HepG2 (cell line): Measurements from ENCODE around the gene LGALS7B. TPM values are rescaled to one million over a fixed set of nuclear protein-coding genes. Genes with fewer than 3 reads are reported as not detected.

Experiments used
- ATAC-seq: fragments of 200-7000 bp; cut with Tn5 transposase; 3 replicates; pipeline ENCODE4 v1.9.1; 2020; ENCODE audit warnings: mild to moderate bottlenecking, moderate library complexity
- BruUV-seq: library from RNA; stranded (reverse); fragments of 400-500 nt; replicated peaks from 2 replicates; lab custom pipeline; 2021; lab: Mats Ljungman, UMichigan
- CTCF ChIA-PET: fragments of 300-600 bp; formaldehyde crosslinking; extraction: SDS; loops from one replicate; lab custom pipeline; 2021; ENCODE audit warnings: low total read pairs, inconsistent platforms, low intra/inter-chr PET ratio; lab: Yijun Ruan, JAX
- POLR2A ChIA-PET: fragments of 350-600 bp; sonication (Branson Sonifier 250); formaldehyde crosslinking; loops from one replicate; lab custom pipeline; 2020; ENCODE audit warnings: antibody characterized with exemption, inconsistent platforms; lab: Yijun Ruan, JAX
- DNase-seq: peaks from one replicate; pipeline ENCODE4 v3.0.0-alpha.2; 2015; ENCODE audit warnings: low spot score
- FAIRE-seq: peaks from 3 replicates; lab custom pipeline; 2011; peaks lifted over from hg19 to GRCh38; lab: Jason Lieb, UNC
- H2AFZ ChIP-seq: one replicate; pipeline ENCODE4 v1.6.1; 2011; ENCODE audit warnings: low read length, inconsistent platforms
- H3K27ac ChIP-seq: fragments of 300-600 bp; 3 replicates; pipeline ENCODE4 v1.8.0; 2011; ENCODE audit warnings: mixed run types, mild to moderate bottlenecking, mixed read lengths, low read length, inconsistent platforms; ENCODE audit not compliant: insufficient read depth; ENCODE audit errors: extremely low read length
- H3K27me3 ChIP-seq, 2 experiments: fragments of 200-600 bp in 1 of 2; 2 replicates in 1 of 2; 3 replicates in 1 of 2; pipeline versions ENCODE4 v1.6.0 to v1.8.0; 2011; ENCODE audit warnings: low read length in 2 of 2, mild to moderate bottlenecking in 2 of 2, moderate library complexity in 2 of 2, inconsistent platforms in 1 of 2; ENCODE audit not compliant: insufficient read depth in 2 of 2, control insufficient read depth in 1 of 2
- H3K36me3 ChIP-seq, 2 experiments: fragments of 200-600 bp in 1 of 2; replicated peaks in 1 of 2; 2 replicates in 1 of 2; 3 replicates in 1 of 2; pipeline versions ENCODE4 v1.5.1 to v1.8.0; 2011; ENCODE audit warnings: low read length in 2 of 2, inconsistent platforms in 1 of 2; ENCODE audit not compliant: insufficient read depth in 2 of 2, control insufficient read depth in 1 of 2
- H3K4me1 ChIP-seq: 2 replicates; pipeline ENCODE4 v1.5.1; 2012; ENCODE audit warnings: low read length, inconsistent platforms; ENCODE audit not compliant: insufficient read depth
- H3K4me2 ChIP-seq: 2 replicates; pipeline ENCODE4 v1.6.0; 2011; ENCODE audit warnings: low read depth, low read length, inconsistent platforms
- H3K4me3 ChIP-seq, 3 experiments: fragments of 200-600 bp in 1 of 3; sonication (generic), shearing (Covaris generic) in 1 of 3; replicated peaks in 1 of 3; 2 replicates each; pipeline ENCODE4 v1.5.1; 2011 to 2016; ENCODE audit warnings: low read length in 3 of 3, inconsistent platforms in 2 of 3, low read depth in 2 of 3, mild to moderate bottlenecking in 2 of 3, control low read depth in 1 of 3, mixed read lengths in 1 of 3; ENCODE audit not compliant: insufficient read depth in 1 of 3
- H3K79me2 ChIP-seq: one replicate; pipeline ENCODE4 v1.6.1; 2011; ENCODE audit warnings: low read length, inconsistent platforms; ENCODE audit not compliant: insufficient read depth
- H3K9ac ChIP-seq: 2 replicates; pipeline ENCODE4 v1.6.0; 2011; ENCODE audit warnings: mild to moderate bottlenecking, low read depth, low read length, inconsistent platforms; ENCODE audit not compliant: insufficient read depth
- H3K9me3 ChIP-seq: 2 replicates; pipeline ENCODE4 v1.5.1; 2012; ENCODE audit warnings: mild to moderate bottlenecking, low read length
- H4K20me1 ChIP-seq: 2 replicates; pipeline ENCODE4 v1.6.0; 2011; ENCODE audit warnings: inconsistent platforms, mild to moderate bottlenecking, low read length, moderate library complexity; ENCODE audit not compliant: insufficient read depth
- ARNT2 ChIP-seq: sonication (generic); formaldehyde crosslinking; IDR thresholded peaks from 2 replicates; pipeline ENCODE4 v1.8.0; 2022; ENCODE audit warnings: mild to moderate bottlenecking, low read depth, missing genetic modification reagents, moderate library complexity
- DNMT3B ChIP-seq: conservative IDR thresholded peaks from 2 replicates; pipeline ENCODE4 v1.6.1; 2016; ENCODE audit warnings: missing biosample characterization, control low read depth
- IKZF4 ChIP-seq: sonication (generic); formaldehyde crosslinking; IDR thresholded peaks from 2 replicates; pipeline ENCODE4 v1.5.1; 2020; ENCODE audit warnings: borderline replicate concordance, mild to moderate bottlenecking, low read depth, missing genetic modification reagents; ENCODE audit errors: not compliant biosample characterization
- NONO ChIP-seq, 2 experiments: fragments of 450-650 bp in 1 of 2; sonication (generic) in 1 of 2; formaldehyde crosslinking in 1 of 2; IDR thresholded peaks in 1 of 2; conservative IDR thresholded peaks in 1 of 2; 2 replicates each; pipeline versions ENCODE4 v1.6.1 to v1.8.0; 2017 to 2022; ENCODE audit warnings: mild to moderate bottlenecking in 1 of 2, missing genetic modification reagents in 1 of 2, moderate library complexity in 1 of 2
- ZNF564 ChIP-seq: sonication (generic); formaldehyde crosslinking; IDR thresholded peaks from 2 replicates; pipeline ENCODE4 v1.8.1; 2023; ENCODE audit warnings: mild to moderate bottlenecking, missing genetic modification reagents
- WGBS: methylation state at CpG from one replicate; pipeline ENCODE4 v1.1.6; 2017; ENCODE audit warnings: low lambda C conversion rate; 5-methylcytosine and 5-hydroxymethylcytosine counted together
- in situ Hi-C: cut with HindIII; loops from 2 replicates; pipeline ENCODE4 v1.10.0; 2017; ENCODE audit warnings: low pct_unique_long_range_greater_than_20kb; ENCODE audit not compliant: extremely low pct_ligation_motif_present
- intact Hi-C: fragments of 100-400 bp; cut with micrococcal nuclease; formaldehyde crosslinking; loops from one replicate; pipeline ENCODE4 v1.10.0; 2022; ENCODE audit not compliant: unreplicated experiment
- polyA plus RNA-seq, 8 experiments: library from polyadenylated mRNA; depleted of rRNA in 3 of 8; stranded (reverse) in 7 of 8; unstranded in 1 of 8; fragments of >200 nt; fragmentation: Illumina TruSeq in 4 of 8; extraction: Trizol in 4 of 8; gene quantifications; 2 replicates each; pipeline versions ENCODE4 v1.2.1 to v1.2.3, GENCODE V29; 2011 to 2016; ENCODE audit warnings: low read depth in 4 of 8, missing spikeins in 1 of 8, mixed read lengths in 1 of 8; ENCODE audit not compliant: insufficient read depth in 1 of 8
- total RNA-seq, 5 experiments: library from RNA; depleted of rRNA; stranded (reverse); fragments of >200 nt; fragmentation: Illumina TruSeq; extraction: Trizol; gene quantifications; 2 replicates each; pipeline ENCODE4 v1.2.3, GENCODE V29; 2016; ENCODE audit warnings: low read depth in 1 of 5
- TF ChIP-seq, protein P1 (sequence below): IDR thresholded peaks from 2 replicates; pipeline ENCODE4 v1.6.1; 2016; ENCODE audit warnings: low read depth, missing genetic modification reagents, missing compliant biosample characterization

The LGALS7B gene
- total and polyA plus RNA-seq, 2 of the 13 experiments (the other 11 are each of a cell fraction or from before 2014, with no cell fraction given) = 1.7 to 2.1 TPM

DNA sequence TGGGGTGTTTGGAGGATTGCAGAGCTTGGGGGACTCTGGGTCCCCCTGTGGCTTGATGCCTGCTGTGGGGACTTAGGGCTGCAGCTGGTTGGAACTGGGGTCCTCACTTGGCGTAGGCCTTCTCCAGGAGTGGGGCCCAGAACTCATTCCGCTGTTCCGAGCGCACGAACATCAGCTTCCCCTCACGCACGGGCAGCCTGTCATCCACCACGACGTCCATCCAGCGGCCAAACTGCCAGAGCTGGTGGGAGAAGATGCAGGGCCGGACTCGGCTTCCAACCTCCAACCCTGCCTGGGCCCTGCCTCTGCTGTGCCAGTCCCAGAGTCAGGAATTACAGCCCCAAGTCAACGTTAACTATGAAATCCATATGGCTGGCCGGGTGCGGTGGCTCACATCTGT, 47.3 kb upstream of the LGALS7B start:
- ChIA-PET CTCF (no interaction called here), POLR2A (no interaction called here)
- Histone ChIP-seq H3K9ac (no peak overlapping the region), H3K79me2 (no peaks in the 10 kb centered on the region), H3K27me3 (no peaks in the 10 kb centered on the region), H4K20me1 (no peaks in the 10 kb centered on the region), H3K4me3 (no peak overlapping the region), H3K9me3 (no peaks in the 10 kb centered on the region), H3K4me1 (peaks cover 50% of the 10 kb centered on the region), H3K36me3 (no peaks in the 10 kb centered on the region), H3K4me2 (no peak overlapping the region), H2AFZ (no peak overlapping the region), H3K27ac (no peak overlapping the region)
- FAIRE-seq (no peak), DNase-seq (no peak), ATAC-seq (no peak)
- intact Hi-C loops = no loop called here
- WGBS = 98% methylated on average over 9 of the region's 15 CpGs
- in situ Hi-C loops = loop anchor here (5.0 to 25.0 kb wide), 2 partner anchors 91 to 171 kb away; partner anchors contain the start of genes CCER2 and ECH1
- BruUV-seq = no TSS peak
- TF ChIP-seq, protein P1, sequence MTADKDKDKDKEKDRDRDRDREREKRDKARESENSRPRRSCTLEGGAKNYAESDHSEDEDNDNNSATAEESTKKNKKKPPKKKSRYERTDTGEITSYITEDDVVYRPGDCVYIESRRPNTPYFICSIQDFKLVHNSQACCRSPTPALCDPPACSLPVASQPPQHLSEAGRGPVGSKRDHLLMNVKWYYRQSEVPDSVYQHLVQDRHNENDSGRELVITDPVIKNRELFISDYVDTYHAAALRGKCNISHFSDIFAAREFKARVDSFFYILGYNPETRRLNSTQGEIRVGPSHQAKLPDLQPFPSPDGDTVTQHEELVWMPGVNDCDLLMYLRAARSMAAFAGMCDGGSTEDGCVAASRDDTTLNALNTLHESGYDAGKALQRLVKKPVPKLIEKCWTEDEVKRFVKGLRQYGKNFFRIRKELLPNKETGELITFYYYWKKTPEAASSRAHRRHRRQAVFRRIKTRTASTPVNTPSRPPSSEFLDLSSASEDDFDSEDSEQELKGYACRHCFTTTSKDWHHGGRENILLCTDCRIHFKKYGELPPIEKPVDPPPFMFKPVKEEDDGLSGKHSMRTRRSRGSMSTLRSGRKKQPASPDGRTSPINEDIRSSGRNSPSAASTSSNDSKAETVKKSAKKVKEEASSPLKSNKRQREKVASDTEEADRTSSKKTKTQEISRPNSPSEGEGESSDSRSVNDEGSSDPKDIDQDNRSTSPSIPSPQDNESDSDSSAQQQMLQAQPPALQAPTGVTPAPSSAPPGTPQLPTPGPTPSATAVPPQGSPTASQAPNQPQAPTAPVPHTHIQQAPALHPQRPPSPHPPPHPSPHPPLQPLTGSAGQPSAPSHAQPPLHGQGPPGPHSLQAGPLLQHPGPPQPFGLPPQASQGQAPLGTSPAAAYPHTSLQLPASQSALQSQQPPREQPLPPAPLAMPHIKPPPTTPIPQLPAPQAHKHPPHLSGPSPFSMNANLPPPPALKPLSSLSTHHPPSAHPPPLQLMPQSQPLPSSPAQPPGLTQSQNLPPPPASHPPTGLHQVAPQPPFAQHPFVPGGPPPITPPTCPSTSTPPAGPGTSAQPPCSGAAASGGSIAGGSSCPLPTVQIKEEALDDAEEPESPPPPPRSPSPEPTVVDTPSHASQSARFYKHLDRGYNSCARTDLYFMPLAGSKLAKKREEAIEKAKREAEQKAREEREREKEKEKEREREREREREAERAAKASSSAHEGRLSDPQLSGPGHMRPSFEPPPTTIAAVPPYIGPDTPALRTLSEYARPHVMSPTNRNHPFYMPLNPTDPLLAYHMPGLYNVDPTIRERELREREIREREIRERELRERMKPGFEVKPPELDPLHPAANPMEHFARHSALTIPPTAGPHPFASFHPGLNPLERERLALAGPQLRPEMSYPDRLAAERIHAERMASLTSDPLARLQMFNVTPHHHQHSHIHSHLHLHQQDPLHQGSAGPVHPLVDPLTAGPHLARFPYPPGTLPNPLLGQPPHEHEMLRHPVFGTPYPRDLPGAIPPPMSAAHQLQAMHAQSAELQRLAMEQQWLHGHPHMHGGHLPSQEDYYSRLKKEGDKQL (CRISPR knock-in tag) = no peak

DNA sequence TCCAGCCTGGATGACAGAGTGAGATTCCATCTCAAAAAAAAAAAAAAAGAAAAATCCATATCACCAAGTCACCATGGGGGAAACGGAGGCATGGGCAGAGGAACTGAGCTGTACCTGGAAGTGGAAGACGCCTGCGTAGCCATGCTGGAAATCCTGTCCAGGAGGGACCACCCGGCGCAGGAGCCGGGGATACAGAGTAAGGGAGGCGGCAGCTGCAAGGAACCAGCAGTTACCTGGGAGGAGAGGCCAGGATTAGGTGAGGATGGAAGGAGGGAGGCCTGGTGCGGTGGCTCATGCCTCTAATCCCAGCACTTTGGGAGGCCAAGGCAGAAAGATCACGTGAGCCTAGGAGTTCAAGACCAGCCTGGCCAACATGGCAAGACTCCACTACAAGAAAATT, 46.7 kb upstream of the LGALS7B start:
- Histone ChIP-seq H4K20me1 (no peaks in the 10 kb centered on the region), H3K4me2 (no peak overlapping the region), H3K4me1 (peaks cover 44% of the 10 kb centered on the region), H3K9ac (no peak overlapping the region), H3K4me3 (no peak overlapping the region), H3K27ac (no peak overlapping the region), H2AFZ (no peak overlapping the region), H3K9me3 (no peaks in the 10 kb centered on the region), H3K27me3 (no peaks in the 10 kb centered on the region), H3K36me3 (no peaks in the 10 kb centered on the region), H3K79me2 (no peaks in the 10 kb centered on the region)
- FAIRE-seq (no peak), DNase-seq (no peak), ATAC-seq (no peak)
- intact Hi-C loops = no loop called here
- in situ Hi-C loops = loop anchor here (5.0 to 25.0 kb wide), 2 partner anchors 90 to 170 kb away; partner anchors contain the start of genes CCER2 and ECH1
- ChIA-PET POLR2A (no interaction called here), CTCF (no interaction called here)
- WGBS = 94% methylated on average over 9 of the region's 9 CpGs
- BruUV-seq = no TSS peak
- TF ChIP-seq DNMT3B (CRISPR knock-in tag) = no peak
- no peak for TF ChIP-seq NONO (IDR thresholded peaks at IDR 0.05)
- TF ChIP-seq NONO (CRISPR knock-in tag; conservative IDR thresholded peaks at IDR 0.05) = no peak
- no peak for TF ChIP-seq ZNF564 (CRISPR knock-in tag)
- TF ChIP-seq IKZF4 = no peak
- no peak for TF ChIP-seq ARNT2
